ENCODE results near the gene GSTM3. TPM values are rescaled to one million over a fixed set of nuclear protein-coding genes. Genes with fewer than 3 reads are reported as not detected.
"Not testable (repeated sequence)": the region's sequence is repeated elsewhere in the genome, so short reads cannot be mapped to it uniquely, and the experiment has no call there.

Gene GSTM3
- total RNA-seq, 1 experiment from 2014 or later = not detected

GRCh38 chr1:109687641-109688499, 53.0 kb downstream of the GSTM3 start, which contains the start of gene GSTM1:
Gene GSTM1 (plus strand): TSS chr1:109687817. CDS start chr1:109687874, 57 bp downstream.
- TF ChIP-seq CTCF (IDR thresholded peaks at IDR 0.05; ENCODE audit: unreplicated experiment) = no peak
- ChIA-PET CTCF (no interaction called here), POLR2A (no interaction called here)
- no peaks in the 10 kb centered on the region for H3K27me3 Mint-ChIP-seq (ENCODE audit: insufficient read depth, unreplicated experiment)
- no TSS peak for BruUV-seq (replicated peaks)
- H3K9me3 Mint-ChIP-seq (ENCODE audit: unreplicated experiment) = no peaks in the 10 kb centered on the region
- intact Hi-C loops (cut with micrococcal nuclease) = no loop called here
- no peaks in the 10 kb centered on the region for H3K36me3 Mint-ChIP-seq (ENCODE audit: insufficient read depth, unreplicated experiment)
- H3K27ac Mint-ChIP-seq (ENCODE audit: low read depth, unreplicated experiment) = no peak within 1 kb of the TSS
- no peak within 1 kb of the TSS for H3K4me3 Mint-ChIP-seq (ENCODE audit: unreplicated experiment)
- no peaks in the 10 kb centered on the region for H3K4me1 Mint-ChIP-seq (ENCODE audit: insufficient read depth, unreplicated experiment)
- no peak for DNase-seq (ENCODE audit: unreplicated experiment)

- intact Hi-C loops (cut with micrococcal nuclease); H3K9me3 Mint-ChIP-seq (ENCODE audit: unreplicated experiment); H3K27ac Mint-ChIP-seq (ENCODE audit: low read depth, unreplicated experiment); BruUV-seq (replicated peaks); DNase-seq (ENCODE audit: unreplicated experiment); H3K4me1 Mint-ChIP-seq (ENCODE audit: insufficient read depth, unreplicated experiment); CTCF ChIA-PET; POLR2A ChIA-PET; H3K4me3 Mint-ChIP-seq (ENCODE audit: unreplicated experiment); H3K36me3 Mint-ChIP-seq (ENCODE audit: insufficient read depth, unreplicated experiment); H3K27me3 Mint-ChIP-seq (ENCODE audit: insufficient read depth, unreplicated experiment): not testable (repeated sequence)
Measured at GRCh38 chr1:109687109-109687508, 53.7 kb downstream of the GSTM3 start.

- H3K4me1 Mint-ChIP-seq (ENCODE audit: insufficient read depth, unreplicated experiment); DNase-seq (ENCODE audit: unreplicated experiment); H3K9me3 Mint-ChIP-seq (ENCODE audit: unreplicated experiment); H3K4me3 Mint-ChIP-seq (ENCODE audit: unreplicated experiment); H3K27ac Mint-ChIP-seq (ENCODE audit: low read depth, unreplicated experiment); BruUV-seq (replicated peaks); CTCF ChIA-PET; intact Hi-C loops (cut with micrococcal nuclease); POLR2A ChIA-PET; H3K27me3 Mint-ChIP-seq (ENCODE audit: insufficient read depth, unreplicated experiment); H3K36me3 Mint-ChIP-seq (ENCODE audit: insufficient read depth, unreplicated experiment): not testable (repeated sequence)
Measured at GRCh38 chr1:109685890-109686289, 54.9 kb downstream of the GSTM3 start.

- DNase-seq (ENCODE audit: unreplicated experiment); intact Hi-C loops (cut with micrococcal nuclease): not testable (repeated sequence)
Measured at GRCh38 chr1:109685399-109685798, 55.4 kb downstream of the GSTM3 start.

GRCh38 chr1:109684777-109685176, 56.1 kb downstream of the GSTM3 start:
- POLR2A ChIA-PET; H3K36me3 Mint-ChIP-seq (ENCODE audit: insufficient read depth, unreplicated experiment); DNase-seq (ENCODE audit: unreplicated experiment); H3K4me3 Mint-ChIP-seq (ENCODE audit: unreplicated experiment); H3K27me3 Mint-ChIP-seq (ENCODE audit: insufficient read depth, unreplicated experiment); H3K9me3 Mint-ChIP-seq (ENCODE audit: unreplicated experiment); CTCF ChIA-PET; H3K4me1 Mint-ChIP-seq (ENCODE audit: insufficient read depth, unreplicated experiment); BruUV-seq (replicated peaks); H3K27ac Mint-ChIP-seq (ENCODE audit: low read depth, unreplicated experiment); intact Hi-C loops (cut with micrococcal nuclease): not testable (repeated sequence)

More at GRCh38 chr1:109685399-109685798, 55.4 kb downstream of the GSTM3 start:
- H3K27me3 Mint-ChIP-seq (ENCODE audit: insufficient read depth, unreplicated experiment); CTCF ChIA-PET; H3K27ac Mint-ChIP-seq (ENCODE audit: low read depth, unreplicated experiment); POLR2A ChIA-PET; H3K4me3 Mint-ChIP-seq (ENCODE audit: unreplicated experiment); BruUV-seq (replicated peaks); H3K4me1 Mint-ChIP-seq (ENCODE audit: insufficient read depth, unreplicated experiment); H3K9me3 Mint-ChIP-seq (ENCODE audit: unreplicated experiment); H3K36me3 Mint-ChIP-seq (ENCODE audit: insufficient read depth, unreplicated experiment): not testable (repeated sequence)

Other genes starting within 250 kb of the GSTM3 start
- gene CYB561D1, start 246.9 kb downstream of the GSTM3 start, total RNA-seq (2022) = 6.9 and 7.8 TPM in 2 replicates
- 0.21 and 0.29 TPM in 2 replicates for gene AMIGO1, start 231.3 kb downstream of the GSTM3 start, total RNA-seq (2022)
- not detected in 2 replicates for gene GPR61, start 201.2 kb downstream of the GSTM3 start, total RNA-seq (2022)
- 8.0 and 8.6 TPM in 2 replicates for gene GNAI3, start 192.4 kb downstream of the GSTM3 start, total RNA-seq (2022)
- gene GNAT2, start 121.4 kb downstream of the GSTM3 start, total RNA-seq (2022) = not detected in 2 replicates
- 49.5 and 52.6 TPM in 2 replicates for gene AMPD2, start 121.2 kb downstream of the GSTM3 start, total RNA-seq (2022)
- 4.7 and 5.8 TPM in 2 replicates for gene GSTM4, start 84.9 kb downstream of the GSTM3 start, total RNA-seq (2022)
- 0.70 and 1.4 TPM in 2 replicates for gene GSTM2, start 73.0 kb downstream of the GSTM3 start, total RNA-seq (2022)
- gene GSTM1, start 53.2 kb downstream of the GSTM3 start, total RNA-seq (2022) = not detected in 2 replicates
- gene GSTM5, start 28.8 kb downstream of the GSTM3 start, total RNA-seq (2022) = not detected in 2 replicates
- gene EPS8L3, start 22.9 kb upstream of the GSTM3 start, total RNA-seq (2022) = not detected in 2 replicates
- 6.3 and 11.7 TPM in 2 replicates for gene CSF1, start 169.8 kb upstream of the GSTM3 start, total RNA-seq (2022)
- 104 and 106 TPM in 2 replicates for gene AHCYL1, start 243.7 kb upstream of the GSTM3 start, total RNA-seq (2022)